ENCODE measurements around the gene EGFR.

DNA sequence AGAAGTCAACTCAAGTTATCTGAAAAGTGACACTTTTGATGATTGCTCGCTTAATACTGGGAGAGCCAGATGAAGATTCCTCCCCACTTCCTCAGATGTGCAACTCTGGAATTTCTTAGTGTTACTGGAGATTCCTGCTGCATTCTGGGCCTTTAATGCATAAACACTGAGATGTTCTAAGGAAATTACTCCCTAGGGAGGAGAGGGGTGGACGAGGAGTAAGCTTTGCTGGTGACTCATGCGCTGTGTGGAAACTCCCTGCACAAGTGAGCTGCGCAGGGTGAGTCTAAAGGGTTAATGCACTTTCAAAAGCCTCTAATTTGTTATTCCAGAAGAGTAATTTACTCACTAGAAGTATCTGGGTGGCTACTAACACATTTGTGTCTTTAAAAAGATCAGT is 46.3 kb downstream of the EGFR start:
- TF ChIP-seq, protein P1, sequence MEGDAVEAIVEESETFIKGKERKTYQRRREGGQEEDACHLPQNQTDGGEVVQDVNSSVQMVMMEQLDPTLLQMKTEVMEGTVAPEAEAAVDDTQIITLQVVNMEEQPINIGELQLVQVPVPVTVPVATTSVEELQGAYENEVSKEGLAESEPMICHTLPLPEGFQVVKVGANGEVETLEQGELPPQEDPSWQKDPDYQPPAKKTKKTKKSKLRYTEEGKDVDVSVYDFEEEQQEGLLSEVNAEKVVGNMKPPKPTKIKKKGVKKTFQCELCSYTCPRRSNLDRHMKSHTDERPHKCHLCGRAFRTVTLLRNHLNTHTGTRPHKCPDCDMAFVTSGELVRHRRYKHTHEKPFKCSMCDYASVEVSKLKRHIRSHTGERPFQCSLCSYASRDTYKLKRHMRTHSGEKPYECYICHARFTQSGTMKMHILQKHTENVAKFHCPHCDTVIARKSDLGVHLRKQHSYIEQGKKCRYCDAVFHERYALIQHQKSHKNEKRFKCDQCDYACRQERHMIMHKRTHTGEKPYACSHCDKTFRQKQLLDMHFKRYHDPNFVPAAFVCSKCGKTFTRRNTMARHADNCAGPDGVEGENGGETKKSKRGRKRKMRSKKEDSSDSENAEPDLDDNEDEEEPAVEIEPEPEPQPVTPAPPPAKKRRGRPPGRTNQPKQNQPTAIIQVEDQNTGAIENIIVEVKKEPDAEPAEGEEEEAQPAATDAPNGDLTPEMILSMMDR (IDR thresholded peaks at IDR 0.05; ENCODE audit: poor library complexity, severe bottlenecking), result no peak
- TF ChIP-seq EZH2 (IDR thresholded peaks at IDR 0.05; ENCODE audit: borderline replicate concordance, insufficient read depth, low read length, poor library complexity, severe bottlenecking), result no peak

Data from neural cell (in vitro differentiated cells).